Dedifferentiated amniotic fluid mesenchymal stem cell (primary cell): ENCODE data around the gene RABL6.
"Not testable (repeated sequence)": the region's sequence is repeated elsewhere in the genome, so short reads cannot be mapped to it uniquely, and the experiment has no call there.

ENCODE experiments used
- DNase-seq: peaks from one replicate; pipeline ENCODE4 v3.0.0-alpha.2; 2016; ENCODE audit errors: extremely low spot score

RABL6 gene

GRCh38 chr9:136820971-136821825 is 13.4 kb downstream of the RABL6 start:
- no peak for DNase-seq

DNA sequence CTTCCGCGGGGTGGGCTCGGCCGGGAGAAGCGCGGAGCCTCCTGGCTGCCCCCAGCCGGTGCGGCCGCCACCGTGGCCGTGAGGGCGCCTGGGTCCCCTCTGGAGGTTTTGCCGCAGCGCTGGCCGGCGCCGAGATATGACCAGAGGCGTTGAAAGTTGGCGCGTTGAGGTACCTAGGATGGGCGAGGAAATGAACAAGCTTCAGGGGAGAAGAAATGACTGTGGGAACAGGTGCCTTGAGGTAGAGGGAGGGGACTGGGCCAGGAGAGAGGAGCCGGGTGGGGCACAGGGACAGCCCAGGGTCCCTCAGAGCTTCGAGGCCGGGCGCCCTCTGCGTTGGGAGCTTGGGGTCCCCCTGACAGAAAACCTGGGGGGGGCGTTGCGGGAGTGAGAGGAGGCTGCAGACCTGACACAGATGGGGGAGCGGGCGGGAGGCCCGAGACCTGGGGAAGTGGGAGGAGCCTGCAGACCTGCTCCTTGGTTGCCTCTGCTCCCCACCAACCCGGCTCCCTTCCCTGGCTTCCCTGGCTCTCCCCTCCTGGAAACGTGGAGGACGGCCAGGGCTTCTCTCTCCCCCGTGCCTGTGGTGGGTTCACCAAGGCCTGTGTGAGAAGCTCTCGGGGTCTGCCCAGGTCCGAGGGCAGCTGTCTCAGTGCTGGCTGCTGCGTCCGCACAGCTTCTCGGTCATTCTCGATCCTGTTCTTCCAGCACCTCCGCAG is 14.2 kb downstream of the RABL6 start:
- no peak for DNase-seq

DNA sequence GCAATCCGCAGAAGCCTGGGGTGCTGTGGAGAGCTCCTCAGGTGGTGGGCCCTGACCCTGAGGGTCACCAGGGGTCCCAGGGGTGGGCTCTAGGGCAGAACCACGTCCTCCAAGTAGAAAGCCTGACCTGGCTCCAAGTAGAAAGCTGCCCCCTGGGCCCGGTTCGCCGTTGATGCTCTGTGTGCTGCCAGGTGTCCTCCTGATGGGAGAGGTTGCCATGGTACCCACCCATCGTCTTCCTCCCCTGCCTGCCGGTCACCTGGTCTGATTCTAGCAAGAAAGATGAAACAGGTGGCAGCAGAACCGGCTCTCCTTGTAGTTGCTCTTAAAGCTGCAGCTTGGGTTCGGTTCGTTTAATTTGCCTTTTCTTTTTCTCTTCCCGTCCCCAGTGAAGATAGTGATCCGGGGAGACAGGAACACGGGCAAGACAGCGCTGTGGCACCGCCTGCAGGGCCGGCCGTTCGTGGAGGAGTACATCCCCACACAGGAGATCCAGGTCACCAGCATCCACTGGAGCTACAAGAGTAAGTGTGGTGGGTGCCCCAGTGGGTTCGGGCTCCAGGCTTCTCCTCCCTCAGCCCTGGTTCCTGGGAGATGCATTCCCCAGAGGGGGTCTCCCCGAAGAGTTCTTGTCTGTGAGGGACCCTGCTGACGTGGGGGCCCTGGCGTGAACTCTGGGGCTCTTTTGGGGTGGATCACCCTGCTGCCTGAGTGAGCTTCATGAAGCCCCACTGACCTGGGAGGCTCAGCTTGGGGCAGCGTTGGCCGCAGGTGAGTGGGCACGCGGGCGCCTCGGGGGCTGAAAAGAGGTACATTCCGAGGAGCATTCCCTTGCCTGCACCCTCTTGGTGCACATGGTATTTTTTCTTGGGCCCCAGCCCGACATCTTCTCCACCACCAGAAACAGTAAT is 15.6 kb downstream of the RABL6 start:
- DNase-seq: no peak

DNA sequence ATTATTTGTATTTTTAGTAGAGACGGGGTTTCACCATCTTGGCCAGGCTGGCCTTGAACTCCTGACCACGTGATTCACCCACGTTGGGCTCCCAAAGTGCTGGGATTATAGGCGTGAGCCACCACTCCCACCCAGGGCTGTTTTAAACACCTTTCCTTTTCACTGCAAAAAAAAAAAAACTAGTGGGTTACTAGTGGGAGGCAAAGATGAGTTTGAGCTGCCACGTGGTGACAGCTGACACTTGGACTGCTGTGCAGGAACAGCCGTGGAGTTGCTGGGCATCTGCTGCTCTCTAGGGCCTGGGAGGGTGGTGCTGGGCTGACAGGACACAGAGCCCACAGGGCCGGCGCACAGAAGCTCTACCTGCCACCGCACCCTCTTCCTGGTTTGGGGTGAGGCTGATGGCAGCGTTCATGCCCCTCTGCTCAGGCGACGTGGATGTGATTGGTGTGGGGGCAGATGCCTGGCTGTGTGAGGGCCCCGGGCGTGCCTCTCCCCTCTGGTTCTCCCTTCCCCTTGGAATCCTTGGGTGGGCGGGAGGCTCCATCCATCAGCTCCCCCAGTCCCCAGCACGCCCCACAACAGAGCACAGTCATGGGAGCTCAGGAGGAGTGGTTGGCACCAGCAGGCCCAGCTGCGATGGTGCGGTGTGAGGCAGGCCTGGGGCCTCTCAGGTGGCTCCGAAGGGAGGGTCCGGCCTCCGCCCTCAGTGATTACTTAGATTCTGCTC is 16.9 kb downstream of the RABL6 start:
- no peak for DNase-seq

DNA sequence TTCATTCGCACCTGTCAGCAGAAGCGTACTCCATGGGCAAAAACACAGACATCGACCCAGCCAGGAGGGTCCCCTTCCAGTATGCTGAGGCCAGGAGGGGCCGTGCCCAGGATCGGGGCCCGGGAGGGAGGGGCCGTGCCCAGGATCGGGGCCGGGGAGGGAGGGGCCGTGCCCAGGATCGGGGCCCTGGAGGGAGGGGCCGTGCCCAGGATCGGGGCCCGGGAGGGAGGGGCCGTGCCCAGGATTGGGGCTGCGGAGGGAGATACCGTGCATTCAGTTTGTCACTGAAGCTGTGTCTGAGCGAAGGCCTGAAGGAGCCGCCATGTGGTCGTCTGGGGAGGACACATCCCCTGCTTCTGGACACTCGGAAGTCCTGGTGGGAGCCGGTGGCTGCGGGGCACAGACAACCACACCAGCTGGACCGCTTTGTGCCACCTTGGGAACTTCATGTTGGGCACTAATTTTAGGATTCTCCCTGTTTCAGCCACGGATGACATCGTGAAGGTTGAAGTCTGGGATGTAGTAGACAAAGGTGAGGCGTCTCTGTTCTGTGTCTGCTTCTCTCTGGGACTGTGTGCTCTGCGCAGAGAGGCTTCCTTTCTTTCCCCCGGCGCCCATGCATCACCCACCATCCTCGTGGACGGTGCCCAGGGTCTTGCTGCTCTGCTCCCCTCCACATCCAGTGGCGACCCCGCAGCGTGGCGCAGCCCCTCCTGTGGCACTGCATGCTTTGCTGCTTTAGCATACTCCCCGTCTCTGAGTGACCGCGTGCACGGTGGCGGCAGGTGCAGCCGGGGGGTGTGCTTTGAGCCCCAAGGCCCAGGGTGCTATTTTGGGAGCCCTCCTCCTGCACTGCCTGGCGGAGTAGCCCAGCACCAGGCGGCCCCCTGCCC is 17.8 kb downstream of the RABL6 start:
- DNase-seq: no peak

GRCh38 chr9:136826188-136826541 is 18.4 kb downstream of the RABL6 start:
- no peak for DNase-seq

GRCh38 chr9:136826703-136827582 is 19.2 kb downstream of the RABL6 start:
- no peak for DNase-seq

GRCh38 chr9:136827794-136828473 is 20.2 kb downstream of the RABL6 start:
- DNase-seq: no peak

DNA sequence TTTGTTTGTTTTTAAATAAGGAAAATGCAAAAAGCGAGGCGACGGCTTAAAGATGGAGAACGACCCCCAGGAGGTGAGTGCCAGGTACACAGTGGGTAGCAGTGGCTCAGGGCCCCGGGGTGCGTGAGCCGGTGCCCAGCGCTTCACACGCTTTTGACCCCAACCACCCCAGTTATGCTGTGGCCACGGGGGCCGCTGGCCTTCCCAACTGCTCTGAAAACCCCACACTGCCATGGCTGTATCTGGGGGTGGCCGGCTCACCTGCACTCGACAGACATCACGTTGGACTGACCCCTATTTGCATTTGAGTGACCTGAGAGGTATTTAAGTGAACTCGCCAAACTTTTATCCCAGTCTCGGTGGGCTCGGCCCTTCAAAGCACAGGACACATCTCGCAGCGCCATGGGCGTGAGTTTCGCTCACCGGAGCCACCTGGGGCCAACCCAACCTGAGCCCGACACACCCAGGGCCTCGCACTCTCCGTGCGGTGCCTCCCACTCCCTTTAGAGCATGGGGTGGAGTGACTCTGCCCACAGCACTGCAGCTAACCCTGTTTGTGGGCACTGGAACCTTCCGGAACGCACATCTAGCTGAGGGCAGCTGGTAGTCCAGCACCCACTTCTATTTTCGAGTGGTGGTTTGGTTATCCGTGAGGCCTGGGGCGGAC is 20.9 kb downstream of the RABL6 start:
- DNase-seq: no peak

DNA sequence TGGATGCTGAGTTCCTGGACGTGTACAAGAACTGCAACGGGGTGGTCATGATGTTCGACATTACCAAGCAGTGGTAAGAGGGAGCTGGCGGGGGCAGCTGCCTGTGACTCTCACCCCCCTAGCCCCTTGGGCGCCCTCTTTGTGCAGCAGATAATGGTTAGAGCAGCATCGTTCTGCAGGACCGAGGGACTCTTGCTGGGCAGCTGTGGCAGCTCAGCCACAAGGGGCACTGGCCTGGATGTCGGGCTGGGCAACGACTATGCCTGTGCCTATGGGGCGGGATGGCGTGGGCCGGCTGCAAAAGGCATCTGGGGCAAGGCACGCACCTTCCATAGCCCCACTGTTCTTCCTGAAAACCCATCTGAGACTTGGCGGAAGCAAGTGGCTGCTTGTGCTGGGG is 21.7 kb downstream of the RABL6 start:
- no peak for DNase-seq

DNA sequence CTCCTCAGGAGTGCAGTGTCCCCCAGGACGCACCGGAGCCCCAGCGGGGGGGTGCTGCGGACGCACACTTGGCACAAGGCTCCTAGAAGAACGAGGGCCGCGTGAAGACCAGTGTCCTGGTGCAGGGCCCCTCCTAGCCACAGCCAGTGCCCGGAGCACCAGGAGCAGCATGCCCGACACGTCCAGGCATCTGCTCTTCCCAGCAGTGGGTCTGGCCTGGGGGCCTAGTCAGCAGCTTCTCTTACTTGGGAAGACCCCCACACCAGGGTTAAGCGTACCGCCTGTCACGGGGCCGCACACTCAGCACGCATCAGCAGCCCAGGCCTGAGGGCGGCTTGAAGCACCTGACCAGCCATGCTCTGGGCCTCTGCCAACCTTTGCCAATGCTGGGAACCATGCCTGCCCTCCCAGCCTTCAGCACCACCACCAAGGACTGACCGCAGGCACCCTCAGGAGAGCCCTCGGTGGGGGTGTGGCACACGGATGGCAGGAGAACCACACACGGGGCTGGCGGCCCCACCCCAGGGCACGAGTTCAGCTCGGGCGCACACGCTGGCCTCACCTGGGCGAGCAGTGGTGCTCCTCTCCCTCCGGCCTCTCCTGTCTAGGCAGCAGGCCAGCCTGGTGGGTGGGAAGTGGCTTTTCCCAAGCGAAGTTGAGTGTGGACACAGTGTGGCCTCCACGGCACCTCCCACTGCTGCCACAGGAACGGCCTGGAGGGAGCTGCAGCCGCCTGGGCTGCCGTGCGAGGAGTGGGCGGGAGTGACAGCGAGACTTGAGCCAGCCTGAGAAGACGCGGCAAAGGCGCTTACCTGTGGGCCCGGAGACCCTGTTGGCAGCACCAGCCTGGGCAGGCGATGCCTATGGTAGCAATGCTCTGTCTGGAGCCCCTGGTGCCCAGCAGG is 22.5 kb downstream of the RABL6 start:
- DNase-seq: no peak

DNA sequence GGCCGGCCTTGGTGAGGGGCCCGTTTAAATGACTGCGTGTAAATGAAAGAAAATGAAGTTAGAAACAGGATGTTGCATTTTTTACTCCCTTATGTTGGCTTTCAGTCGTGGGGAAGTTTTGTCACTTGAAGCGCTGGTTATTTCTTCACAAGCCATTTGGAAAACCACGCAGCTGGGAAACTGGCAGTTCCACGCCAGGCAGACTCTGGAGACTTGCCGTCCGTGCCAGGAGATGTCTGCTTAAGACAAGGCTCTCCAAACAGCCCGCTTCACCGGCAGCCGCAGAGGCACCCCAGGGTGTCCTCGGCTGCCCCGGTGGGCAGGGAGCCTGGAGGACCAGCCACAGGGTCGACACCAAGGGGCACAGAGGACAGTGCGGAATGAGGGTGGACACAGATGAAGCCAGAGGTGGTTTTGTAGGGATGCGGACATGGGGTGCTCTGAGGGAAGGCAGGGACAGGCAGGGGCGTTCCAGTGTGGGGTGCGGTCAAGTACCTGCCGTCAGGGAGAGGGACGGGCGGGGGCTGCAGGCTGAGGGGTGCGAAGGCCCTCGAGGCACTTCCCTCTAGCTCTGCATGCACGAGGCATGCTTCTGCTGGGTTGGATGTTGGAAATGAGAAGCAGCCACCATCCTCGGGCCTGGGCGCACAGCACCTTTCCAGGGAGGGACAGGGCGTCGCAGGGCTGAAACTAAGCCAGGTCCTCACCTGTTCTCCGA is 23.4 kb downstream of the RABL6 start:
- no peak for DNase-seq

- no peak for DNase-seq
These were observed 24.0 kb downstream of the RABL6 start for GRCh38 chr9:136831720-136832104.

DNA sequence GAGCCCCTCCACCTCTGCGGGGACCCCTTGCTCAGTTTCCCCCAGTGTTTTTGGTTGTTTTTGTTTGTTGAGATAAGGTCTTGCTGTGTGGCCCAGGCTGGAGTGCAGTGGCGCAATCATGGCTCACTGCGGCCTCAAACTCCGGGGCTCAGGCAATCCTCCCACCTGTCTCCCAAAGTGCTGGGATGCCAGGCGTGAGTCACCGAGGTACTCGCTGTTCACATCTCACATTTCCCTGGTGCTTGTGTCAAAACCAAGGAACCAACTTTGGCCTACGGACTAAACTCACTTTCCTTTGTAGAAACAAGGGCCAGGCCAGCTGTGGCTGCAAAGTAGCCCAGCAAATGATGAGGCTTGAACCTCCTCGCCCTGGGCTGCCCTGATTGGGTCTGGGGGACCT is 24.8 kb downstream of the RABL6 start:
- DNase-seq: no peak

DNA sequence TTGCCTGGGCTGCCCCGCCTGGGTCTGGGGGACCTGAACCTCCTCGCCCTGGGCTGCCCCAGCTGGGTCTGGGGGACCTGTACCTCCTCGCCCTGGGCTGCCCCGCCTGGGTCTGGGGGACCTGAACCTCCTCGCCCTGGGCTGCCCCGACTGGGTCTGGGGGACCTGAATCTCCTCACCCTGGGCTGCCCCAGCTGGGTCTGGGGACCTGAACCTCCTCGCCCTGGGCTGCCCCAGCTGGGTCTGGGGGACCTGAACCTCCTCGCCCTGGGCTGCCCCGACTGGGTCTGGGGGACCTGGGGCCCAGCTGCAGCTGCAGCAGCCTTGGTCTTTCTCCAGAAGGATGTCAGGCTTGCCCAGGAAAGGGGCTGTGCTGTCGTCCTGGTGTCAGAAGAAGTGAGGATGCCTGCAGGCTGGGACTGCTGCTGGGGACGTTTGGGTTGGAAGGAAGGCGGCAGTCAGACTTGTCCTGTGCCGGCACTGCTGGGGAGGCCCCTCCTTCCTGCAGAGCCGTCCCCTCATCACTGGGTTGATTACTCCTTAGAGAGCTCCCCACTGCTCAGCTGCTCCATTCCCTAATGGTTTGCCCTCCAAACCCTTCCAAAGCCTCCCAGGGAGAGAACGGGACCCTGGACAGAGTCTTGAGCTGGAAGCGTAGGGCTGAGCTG is 25.8 kb downstream of the RABL6 start:
- not testable (repeated sequence) for DNase-seq
